ENCODE results near the gene IQSEC1. TPM values are rescaled to one million over a fixed set of nuclear protein-coding genes. Genes with fewer than 3 reads are reported as not detected.

The IQSEC1 gene
- polyA plus RNA-seq, 1 donor = 40.0 TPM

GRCh38 chr3:13068269-13069010 lies 4.8 kb downstream of the IQSEC1 start:
- DNase-seq (ENCODE audit: low read depth) = no peak

GRCh38 chr3:13067778-13068177 lies 5.5 kb downstream of the IQSEC1 start:
- DNase-seq (ENCODE audit: low read depth) = no peak

- no peak for DNase-seq (ENCODE audit: low read depth)
These were observed 6.4 kb downstream of the IQSEC1 start for GRCh38 chr3:13066834-13067233.

GRCh38 chr3:13066236-13066635 lies 7.0 kb downstream of the IQSEC1 start:
- DNase-seq (ENCODE audit: low read depth) = no peak

- DNase-seq (ENCODE audit: low read depth) = no peak
These were observed 7.5 kb downstream of the IQSEC1 start for GRCh38 chr3:13065727-13066126.

- no peak for DNase-seq (ENCODE audit: low read depth)
These were observed 8.3 kb downstream of the IQSEC1 start for GRCh38 chr3:13064964-13065363.

- no peak for DNase-seq (ENCODE audit: low read depth)
These were observed 8.9 kb downstream of the IQSEC1 start for GRCh38 chr3:13064159-13064868.

GRCh38 chr3:13063225-13063624 lies 10.0 kb downstream of the IQSEC1 start:
- no peak for DNase-seq (ENCODE audit: low read depth)

- DNase-seq (ENCODE audit: low read depth) = no peak
These were observed 10.6 kb downstream of the IQSEC1 start for GRCh38 chr3:13062647-13063046.

GRCh38 chr3:13060341-13060910 lies 12.8 kb downstream of the IQSEC1 start:
- no peak for DNase-seq (ENCODE audit: low read depth)

GRCh38 chr3:13058346-13059120 lies 14.7 kb downstream of the IQSEC1 start:
- DNase-seq (ENCODE audit: low read depth) = no peak

- DNase-seq (ENCODE audit: low read depth) = no peak
These were observed 15.8 kb downstream of the IQSEC1 start for GRCh38 chr3:13057282-13058040.

GRCh38 chr3:13055634-13056033 lies 17.6 kb downstream of the IQSEC1 start:
- DNase-seq (ENCODE audit: low read depth) = no peak

- DNase-seq (ENCODE audit: low read depth) = no peak
These were observed 18.6 kb downstream of the IQSEC1 start for GRCh38 chr3:13054341-13055285.

GRCh38 chr3:13053893-13054292 lies 19.3 kb downstream of the IQSEC1 start:
- DNase-seq (ENCODE audit: low read depth) = no peak

- DNase-seq (ENCODE audit: low read depth) = no peak
These were observed 19.8 kb downstream of the IQSEC1 start for GRCh38 chr3:13053420-13053819.

GRCh38 chr3:13052191-13052820 lies 20.9 kb downstream of the IQSEC1 start:
- no peak for DNase-seq (ENCODE audit: low read depth)

GRCh38 chr3:13051581-13051980 lies 21.6 kb downstream of the IQSEC1 start:
- DNase-seq (ENCODE audit: low read depth) = no peak

GRCh38 chr3:13051066-13051465 lies 22.2 kb downstream of the IQSEC1 start:
- no peak for DNase-seq (ENCODE audit: low read depth)

GRCh38 chr3:13050446-13050845 lies 22.8 kb downstream of the IQSEC1 start:
- DNase-seq (ENCODE audit: low read depth) = no peak

Data from forelimb muscle (tissue), 1 donor.